K562 (cell line): ENCODE results near the gene MYO10.

Source experiments
- CHD2 ChIP-seq: IDR thresholded peaks from 2 replicates; pipeline ENCODE4 v1.6.1; 2011; ENCODE audit warnings: low read depth, low read length
- E2F5 ChIP-seq: sonication (generic); formaldehyde crosslinking; IDR thresholded peaks from 2 replicates; pipeline ENCODE4 v1.8.0; 2022; ENCODE audit warnings: mild to moderate bottlenecking, missing genetic modification reagents
- FOXP1 ChIP-seq: sonication (generic); formaldehyde crosslinking; IDR thresholded peaks from 2 replicates; pipeline ENCODE4 v1.8.0; 2022; ENCODE audit warnings: mild to moderate bottlenecking, missing genetic modification reagents
- IRF9 ChIP-seq: fragments of 450-650 bp; IDR thresholded peaks from 2 replicates; pipeline ENCODE4 v1.6.1; 2016; ENCODE audit warnings: missing biosample characterization, missing genetic modification characterization
- KLF16 ChIP-seq: IDR thresholded peaks from 2 replicates; pipeline ENCODE4 v1.6.1; 2016; ENCODE audit warnings: antibody characterized with exemption
- MLX ChIP-seq, 2 experiments: fragments of 450-650 bp in 1 of 2; sonication (generic) in 1 of 2; formaldehyde crosslinking; conservative IDR thresholded peaks; 2 replicates each; pipeline versions ENCODE4 v1.4.0 to v1.8.1; 2020 to 2022; ENCODE audit warnings: mild to moderate bottlenecking in 1 of 2, missing genetic modification reagents in 1 of 2
- NFYB ChIP-seq: IDR thresholded peaks from 2 replicates; pipeline ENCODE4 v1.6.1; 2011; ENCODE audit warnings: mild to moderate bottlenecking, moderate library complexity; ENCODE audit not compliant: insufficient read length; ENCODE audit errors: extremely low read depth
- POLR2AphosphoS5 ChIP-seq: IDR thresholded peaks from 2 replicates; pipeline ENCODE4 v1.6.1; 2011; ENCODE audit warnings: mild to moderate bottlenecking, low read depth, low read length, moderate library complexity; ENCODE audit not compliant: control insufficient read depth, insufficient read depth
- POLR2G ChIP-seq: fragments of 200-400 bp; formaldehyde crosslinking; IDR thresholded peaks from 2 replicates; pipeline ENCODE4 v1.6.1; 2017; ENCODE audit warnings: low read depth, mild to moderate bottlenecking, antibody characterized with exemption, low read length, moderate library complexity
- TAF7 ChIP-seq: fragments of 450-650 bp; IDR thresholded peaks from 2 replicates; pipeline ENCODE4 v1.6.1; 2016; ENCODE audit warnings: missing genetic modification characterization, missing compliant biosample characterization
- ZNF57 ChIP-seq: fragments of 450-650 bp; formaldehyde crosslinking; IDR thresholded peaks from 2 replicates; pipeline ENCODE4 v1.4.0; 2020; ENCODE audit warnings: mild to moderate bottlenecking, moderate library complexity

- TF ChIP-seq IRF9 (tag) (no peak), NFYB (no peak), E2F5 (CRISPR knock-in tag) (no peak), FOXP1 (no peak), TAF7 (tag) (no peak), POLR2AphosphoS5 (no peak), CHD2 (no peak), ZNF57 (CRISPR knock-in tag) (no peak), KLF16 (no peak), POLR2G (no peak), MLX (CRISPR knock-in tag; conservative IDR thresholded peaks at IDR 0.05) (no peak)
Measured at GRCh38 chr5:16681876-16682275, 254.2 kb downstream of the MYO10 start.
